ENCODE measurements around the gene COMT. TPM values are rescaled to one million over a fixed set of nuclear protein-coding genes. Genes with fewer than 3 reads are reported as not detected.

The COMT gene
- total and polyA plus RNA-seq, 9 of the 15 experiments (the other 6 are each of a cell fraction or from before 2014, with no cell fraction given): 12.5 to 351 (median 155) TPM

DNA sequence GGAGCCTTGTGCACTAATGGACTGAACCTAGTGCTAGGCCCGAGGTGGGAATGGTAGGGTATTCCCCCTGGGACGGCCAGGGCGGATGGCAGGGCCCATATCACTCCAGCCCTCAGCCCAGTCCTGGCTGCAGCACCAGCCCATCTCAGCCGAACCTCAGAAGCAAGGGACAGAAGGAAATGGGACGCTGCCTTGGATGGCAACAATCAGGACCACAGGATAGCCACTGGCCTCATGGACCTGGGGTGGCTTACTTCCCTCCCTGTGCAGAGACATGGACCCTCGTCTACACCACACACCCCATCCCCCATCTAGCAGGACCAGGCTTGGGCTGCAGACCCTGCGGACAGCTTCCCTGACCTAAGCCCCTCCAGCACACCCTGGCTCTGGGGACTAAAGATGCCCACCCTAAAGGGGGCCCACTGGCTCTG lies 50.9 kb downstream of the COMT start:
- no peak for FAIRE-seq
- Histone ChIP-seq H3K79me2 (ENCODE audit: control insufficient read depth, insufficient read depth, low read length) (no peaks in the 10 kb centered on the region), H3K27ac (ENCODE audit: extremely low read depth, low read depth, low read length) (no peak overlapping the region), H3K9me3 (replicated peaks; ENCODE audit: control insufficient read depth, insufficient read depth, low read depth, low read length) (no peaks in the 10 kb centered on the region), H3K9ac (ENCODE audit: insufficient read depth in 1 of 2, low read depth in 2 of 2, low read length in 2 of 2) (peak overlapping the region in 1 of 2 experiments; percentile 67; a peak in 2 of 4 replicates), H3K27me3 (ENCODE audit: control insufficient read depth in 2 of 2, insufficient read depth in 2 of 2, low read length in 2 of 2) (no peaks in the 10 kb centered on the region), H3K4me1 (replicated peaks in 1 of 2; ENCODE audit: control insufficient read depth in 2 of 2, insufficient read depth in 2 of 2, low read length in 2 of 2) (peaks cover 29 to 71% of the 10 kb centered on the region in 2 experiments), H2AFZ (ENCODE audit: low read depth, low read length) (no peak overlapping the region), H3K36me3 (ENCODE audit: control insufficient read depth, insufficient read depth, low read length) (no peaks in the 10 kb centered on the region), H3K9me1 (ENCODE audit: control insufficient read depth, insufficient read depth, low read length) (peaks cover 14% of the 10 kb centered on the region), H4K20me1 (replicated peaks; ENCODE audit: control insufficient read depth, insufficient read depth, low read length) (peaks cover 62% of the 10 kb centered on the region; the same call in 1 of the 2 replicates), H3K4me3 (no peak overlapping the region), H3K4me2 (ENCODE audit: insufficient read depth, low read length) (no peak overlapping the region)
- POLR2A ChIA-PET: interaction anchor here (0.7 to 3.0 kb wide), 8 partner anchors 10 to 136 kb away, joined by 3 to 20 read pairs (median 4); no protein-coding TSS in a partner anchor
- intact Hi-C loops (cut with micrococcal nuclease): no loop called here
- in situ Hi-C loops (cut with MboI): no loop called here
- BruUV-seq (replicated peaks): no TSS peak
- no peak for ATAC-seq
- CTCF ChIA-PET (ENCODE audit: low intra/inter-chr PET ratio): no interaction called here
- 44% methylated on average over 7 of the region's 7 CpGs for WGBS (ENCODE audit: insufficient coverage, low coverage, missing lambda C conversion rate)
- DNase-seq (ENCODE audit: extremely low read depth in 1 of 4, low spot score in 3 of 4): no peak
- TF ChIP-seq KLF13 (tag; IDR thresholded peaks at IDR 0.05; ENCODE audit: borderline replicate concordance, low read depth) (0 out of 2 replicates have a peak, but pooled peaks have one; percentile 12), KDM5B (IDR thresholded peaks at IDR 0.05; ENCODE audit: insufficient replicate concordance, low read depth, low read length) (peak; percentile 20), RBM39 (optimal IDR thresholded peaks at IDR 0.05; ENCODE audit: low read depth, low read length) (no peak), ZNF146 (CRISPR knock-in tag; IDR thresholded peaks at IDR 0.05; ENCODE audit: unreplicated experiment) (peak; percentile 30), KLF16 (IDR thresholded peaks at IDR 0.05) (no peak), PRMT5 (CRISPR knock-in tag; IDR thresholded peaks at IDR 0.05) (0 out of 2 replicates have a peak, but pooled peaks have one; percentile 50), MCM2 (IDR thresholded peaks at IDR 0.05; ENCODE audit: low read depth) (no peak), HNRNPLL (IDR thresholded peaks at IDR 0.05; ENCODE audit: low read depth, low read length, poor library complexity, severe bottlenecking) (no peak), PURB (CRISPR knock-in tag; IDR thresholded peaks at IDR 0.05; ENCODE audit: low read depth) (no peak)
- TF ChIP-seq, protein P1, sequence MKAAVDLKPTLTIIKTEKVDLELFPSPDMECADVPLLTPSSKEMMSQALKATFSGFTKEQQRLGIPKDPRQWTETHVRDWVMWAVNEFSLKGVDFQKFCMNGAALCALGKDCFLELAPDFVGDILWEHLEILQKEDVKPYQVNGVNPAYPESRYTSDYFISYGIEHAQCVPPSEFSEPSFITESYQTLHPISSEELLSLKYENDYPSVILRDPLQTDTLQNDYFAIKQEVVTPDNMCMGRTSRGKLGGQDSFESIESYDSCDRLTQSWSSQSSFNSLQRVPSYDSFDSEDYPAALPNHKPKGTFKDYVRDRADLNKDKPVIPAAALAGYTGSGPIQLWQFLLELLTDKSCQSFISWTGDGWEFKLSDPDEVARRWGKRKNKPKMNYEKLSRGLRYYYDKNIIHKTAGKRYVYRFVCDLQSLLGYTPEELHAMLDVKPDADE (conservative IDR thresholded peaks at IDR 0.05; ENCODE audit: control insufficient read depth, low read depth, low read length): 0 out of 2 replicates have a peak, but pooled peaks have one; percentile 20
- TF ChIP-seq, protein P2, sequence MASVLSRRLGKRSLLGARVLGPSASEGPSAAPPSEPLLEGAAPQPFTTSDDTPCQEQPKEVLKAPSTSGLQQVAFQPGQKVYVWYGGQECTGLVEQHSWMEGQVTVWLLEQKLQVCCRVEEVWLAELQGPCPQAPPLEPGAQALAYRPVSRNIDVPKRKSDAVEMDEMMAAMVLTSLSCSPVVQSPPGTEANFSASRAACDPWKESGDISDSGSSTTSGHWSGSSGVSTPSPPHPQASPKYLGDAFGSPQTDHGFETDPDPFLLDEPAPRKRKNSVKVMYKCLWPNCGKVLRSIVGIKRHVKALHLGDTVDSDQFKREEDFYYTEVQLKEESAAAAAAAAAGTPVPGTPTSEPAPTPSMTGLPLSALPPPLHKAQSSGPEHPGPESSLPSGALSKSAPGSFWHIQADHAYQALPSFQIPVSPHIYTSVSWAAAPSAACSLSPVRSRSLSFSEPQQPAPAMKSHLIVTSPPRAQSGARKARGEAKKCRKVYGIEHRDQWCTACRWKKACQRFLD (CRISPR knock-in tag; IDR thresholded peaks at IDR 0.05): no peak
